K562 (cell line): ENCODE results near the gene CASKIN2. TPM values are rescaled to one million over a fixed set of nuclear protein-coding genes. Genes with fewer than 3 reads are reported as not detected.
A peak's percentile ranks its signal among the peaks of the same experiment; 100 is the strongest.

Experiments used
- BACH1 ChIP-seq: fragments of 200-800 bp; sonication (Bioruptor generic); IDR thresholded peaks from 2 replicates; pipeline ENCODE4 v1.6.1; 2016; ENCODE audit warnings: missing genetic modification characterization, missing compliant biosample characterization
- EP400 ChIP-seq: fragments of 450-650 bp; IDR thresholded peaks from 2 replicates; pipeline ENCODE4 v1.6.1; 2017; ENCODE audit warnings: antibody characterized with exemption, mild to moderate bottlenecking, moderate library complexity
- HDAC3 ChIP-seq: fragments of 450-650 bp; IDR thresholded peaks from 2 replicates; pipeline ENCODE4 v1.6.1; 2018; ENCODE audit warnings: borderline replicate concordance, mild to moderate bottlenecking, moderate library complexity; ENCODE audit not compliant: partially characterized antibody
- RREB1 ChIP-seq: fragments of 250-450 bp; sonication (Bioruptor Pico); IDR thresholded peaks from 2 replicates; pipeline ENCODE4 v1.4.0; 2020
- ZBTB9 ChIP-seq: fragments of 450-650 bp; formaldehyde crosslinking; IDR thresholded peaks from 2 replicates; pipeline ENCODE4 v1.4.0; 2020; ENCODE audit warnings: mild to moderate bottlenecking, moderate library complexity
- ZKSCAN8 ChIP-seq: fragments of 200-800 bp; sonication (Bioruptor generic); IDR thresholded peaks from 2 replicates; pipeline ENCODE4 v1.6.1; 2016; ENCODE audit warnings: missing genetic modification characterization, missing compliant biosample characterization
- ZNF57 ChIP-seq: fragments of 450-650 bp; formaldehyde crosslinking; IDR thresholded peaks from 2 replicates; pipeline ENCODE4 v1.4.0; 2020; ENCODE audit warnings: mild to moderate bottlenecking, moderate library complexity
- ZNF592 ChIP-seq: fragments of 450-650 bp; IDR thresholded peaks from 2 replicates; pipeline ENCODE4 v1.6.1; 2017; ENCODE audit warnings: antibody characterized with exemption, mild to moderate bottlenecking
- polyA plus RNA-seq, 8 experiments: library from polyadenylated mRNA; depleted of rRNA in 4 of 8; stranded (reverse) in 5 of 8; unstranded in 3 of 8; fragments of >200 nt; fragmentation: Nextera tagmentation in 2 of 8; fragmentation: Illumina TruSeq in 1 of 8; extraction: Ambion mirVana in 2 of 8; extraction: Trizol in 1 of 8; gene quantifications; 2 replicates each; pipeline versions ENCODE4 v1.2.1 to v1.2.3, GENCODE V29; 2011 to 2014; ENCODE audit warnings: inconsistent platforms in 1 of 8, missing spikeins in 1 of 8
- total RNA-seq, 7 experiments: library from RNA; depleted of rRNA in 6 of 7; stranded (reverse); fragments of >200 nt in 6 of 7; fragmentation: Illumina TruSeq in 2 of 7; extraction: Trizol in 2 of 7; gene quantifications; 2 replicates each; pipeline versions ENCODE4 v1.2.1 to v1.2.3, GENCODE V29; 2011 to 2021; ENCODE audit warnings: low replicate concordance in 1 of 7
- TF ChIP-seq, protein P1 (sequence below): fragments of 250-450 bp; sonication (Bioruptor Pico); IDR thresholded peaks from 2 replicates; pipeline ENCODE4 v1.4.0; 2020; ENCODE audit warnings: mild to moderate bottlenecking, moderate library complexity
- TF ChIP-seq, protein P2 (sequence below), 3 experiments: fragments of 200-800 bp in 1 of 3; sonication (Bioruptor generic) in 1 of 3; sonication (generic) in 1 of 3; formaldehyde crosslinking in 1 of 3; IDR thresholded peaks; 2 replicates each; pipeline versions ENCODE4 v1.6.1 to v1.8.0; 2016 to 2022; ENCODE audit warnings: mild to moderate bottlenecking in 2 of 3, missing compliant biosample characterization in 2 of 3, missing genetic modification characterization in 2 of 3, missing genetic modification reagents in 1 of 3

CASKIN2 gene
- total and polyA plus RNA-seq, 9 of the 15 experiments (the other 6 are each of a cell fraction or from before 2014, with no cell fraction given): 0.01 to 12.2 (median 2.1) TPM

DNA sequence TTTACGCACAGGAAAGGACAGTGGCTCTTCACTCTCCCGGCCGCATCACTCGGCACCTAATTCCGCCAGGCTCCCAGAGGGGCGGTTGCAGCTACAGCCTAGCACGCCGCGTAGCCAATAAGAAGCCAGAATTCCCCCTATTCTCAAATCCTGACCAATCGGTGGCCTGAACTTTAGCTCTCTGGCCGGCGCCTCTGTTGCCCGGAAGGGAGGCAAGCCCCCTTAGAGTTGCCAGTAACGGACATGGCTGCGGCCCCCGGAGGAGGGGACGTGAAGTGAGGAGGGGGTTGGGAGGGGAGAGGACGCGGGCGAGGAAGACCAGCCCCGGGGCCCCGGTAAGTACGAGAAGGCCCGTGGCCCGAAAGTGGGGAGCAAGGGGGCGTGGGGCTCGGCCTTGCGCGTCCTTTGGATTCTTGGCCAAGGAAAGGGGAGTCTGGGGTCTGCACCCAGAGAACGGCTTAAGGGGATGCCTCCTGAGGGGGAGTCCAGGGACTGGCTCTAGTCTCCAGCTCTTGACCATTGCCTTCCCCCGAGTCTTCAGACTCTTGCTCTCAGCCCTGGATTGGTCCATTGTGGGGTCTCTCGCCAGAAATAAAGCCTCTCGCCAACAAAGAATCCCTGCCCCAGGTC is 58.8 kb downstream of the CASKIN2 start, which contains the start of gene TMEM94 (continued):
- TF ChIP-seq, protein P1, sequence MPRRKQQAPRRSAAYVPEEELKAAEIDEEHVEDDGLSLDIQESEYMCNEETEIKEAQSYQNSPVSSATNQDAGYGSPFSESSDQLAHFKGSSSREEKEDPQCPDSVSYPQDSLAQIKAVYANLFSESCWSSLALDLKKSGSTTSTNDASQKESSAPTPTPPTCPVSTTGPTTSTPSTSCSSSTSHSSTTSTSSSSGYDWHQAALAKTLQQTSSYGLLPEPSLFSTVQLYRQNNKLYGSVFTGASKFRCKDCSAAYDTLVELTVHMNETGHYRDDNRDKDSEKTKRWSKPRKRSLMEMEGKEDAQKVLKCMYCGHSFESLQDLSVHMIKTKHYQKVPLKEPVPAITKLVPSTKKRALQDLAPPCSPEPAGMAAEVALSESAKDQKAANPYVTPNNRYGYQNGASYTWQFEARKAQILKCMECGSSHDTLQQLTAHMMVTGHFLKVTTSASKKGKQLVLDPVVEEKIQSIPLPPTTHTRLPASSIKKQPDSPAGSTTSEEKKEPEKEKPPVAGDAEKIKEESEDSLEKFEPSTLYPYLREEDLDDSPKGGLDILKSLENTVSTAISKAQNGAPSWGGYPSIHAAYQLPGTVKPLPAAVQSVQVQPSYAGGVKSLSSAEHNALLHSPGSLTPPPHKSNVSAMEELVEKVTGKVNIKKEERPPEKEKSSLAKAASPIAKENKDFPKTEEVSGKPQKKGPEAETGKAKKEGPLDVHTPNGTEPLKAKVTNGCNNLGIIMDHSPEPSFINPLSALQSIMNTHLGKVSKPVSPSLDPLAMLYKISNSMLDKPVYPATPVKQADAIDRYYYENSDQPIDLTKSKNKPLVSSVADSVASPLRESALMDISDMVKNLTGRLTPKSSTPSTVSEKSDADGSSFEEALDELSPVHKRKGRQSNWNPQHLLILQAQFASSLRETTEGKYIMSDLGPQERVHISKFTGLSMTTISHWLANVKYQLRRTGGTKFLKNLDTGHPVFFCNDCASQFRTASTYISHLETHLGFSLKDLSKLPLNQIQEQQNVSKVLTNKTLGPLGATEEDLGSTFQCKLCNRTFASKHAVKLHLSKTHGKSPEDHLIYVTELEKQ (CRISPR knock-in tag): no peak
- TF ChIP-seq RREB1 (CRISPR knock-in tag) (no peak), BACH1 (tag) (no peak), ZKSCAN8 (CRISPR knock-in tag) (no peak), ZNF592 (no peak), HDAC3 (no peak), EP400 (peak; percentile 69; the same call in 1 of the 2 replicates), ZNF57 (CRISPR knock-in tag) (no peak), ZBTB9 (CRISPR knock-in tag) (no peak)
- TF ChIP-seq, protein P2, sequence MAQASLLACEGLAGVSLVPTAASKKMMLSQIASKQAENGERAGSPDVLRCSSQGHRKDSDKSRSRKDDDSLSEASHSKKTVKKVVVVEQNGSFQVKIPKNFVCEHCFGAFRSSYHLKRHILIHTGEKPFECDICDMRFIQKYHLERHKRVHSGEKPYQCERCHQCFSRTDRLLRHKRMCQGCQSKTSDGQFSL (CRISPR knock-in tag; IDR thresholded peaks at IDR 0.05): no peak
- TF ChIP-seq, protein P2 (tag; IDR thresholded peaks at IDR 0.05): no peak
